Neural cell (in vitro differentiated cells): ENCODE measurements around the gene PTPRN2. TPM values are rescaled to one million over a fixed set of nuclear protein-coding genes. Genes with fewer than 3 reads are reported as not detected.

ENCODE experiments used
- H2AFZ ChIP-seq: fragments of 200-600, 300-800 bp; sonication (generic), shearing (Covaris generic); 2 replicates; pipeline ENCODE4 v1.6.0; 2014; ENCODE audit warnings: low read depth, mild to moderate bottlenecking, antibody characterized with exemption, low read length, moderate library complexity
- H3F3A ChIP-seq: fragments of 200-600 bp; shearing (Covaris generic); 2 replicates; pipeline ENCODE4 v1.6.1; 2016; ENCODE audit warnings: mild to moderate bottlenecking, moderate library complexity, mixed read lengths, antibody characterized with exemption, low read length; ENCODE audit not compliant: insufficient read depth, poor library complexity, severe bottlenecking
- H3K27ac ChIP-seq: fragments of 200-600, 300-800 bp; sonication (generic), shearing (Covaris generic); 2 replicates; pipeline ENCODE4 v1.5.1; 2014; ENCODE audit warnings: mild to moderate bottlenecking, low read length, moderate library complexity
- H3K27me3 ChIP-seq: fragments of 300-800, 200-600 bp; sonication (generic), shearing (Covaris generic); 2 replicates; pipeline ENCODE4 v1.6.0; 2014; ENCODE audit warnings: mild to moderate bottlenecking, low read depth, low read length, moderate library complexity; ENCODE audit not compliant: insufficient read depth
- H3K36me3 ChIP-seq: fragments of 300-800, 200-600 bp; sonication (generic), shearing (Covaris generic); 2 replicates; pipeline ENCODE4 v1.5.1; 2014; ENCODE audit warnings: mild to moderate bottlenecking, antibody characterized with exemption, low read length, moderate library complexity; ENCODE audit not compliant: insufficient read depth
- H3K4me2 ChIP-seq: fragments of 300-800, 200-600 bp; sonication (generic), shearing (Covaris generic); 2 replicates; pipeline ENCODE4 v1.6.0; 2014; ENCODE audit warnings: mild to moderate bottlenecking, low read length
- H3K4me3 ChIP-seq: fragments of 300-800, 200-600 bp; sonication (generic), shearing (Covaris generic); 2 replicates; pipeline ENCODE4 v1.5.1; 2014; ENCODE audit warnings: mild to moderate bottlenecking, low read length, moderate library complexity
- H3K79me2 ChIP-seq: fragments of 200-600 bp; shearing (Covaris generic); replicated peaks from 2 replicates; pipeline ENCODE4 v1.6.0; 2014; ENCODE audit warnings: mild to moderate bottlenecking, low read length, moderate library complexity; ENCODE audit not compliant: insufficient read depth
- H3K9ac ChIP-seq: fragments of 300-800, 200-600 bp; sonication (generic), shearing (Covaris generic); 2 replicates; pipeline ENCODE4 v1.6.1; 2016; ENCODE audit warnings: mild to moderate bottlenecking, low read length, mixed read lengths
- H3K9me2 ChIP-seq: fragments of 200-600 bp; shearing (Covaris generic); 2 replicates; pipeline ENCODE4 v1.6.1; 2016; ENCODE audit warnings: mild to moderate bottlenecking, low read length, mixed read lengths; ENCODE audit not compliant: insufficient read depth
- H3K9me3 ChIP-seq: fragments of 200-600, 300-800 bp; sonication (generic), shearing (Covaris generic); 2 replicates; pipeline ENCODE4 v1.6.1; 2016; ENCODE audit warnings: mild to moderate bottlenecking, mixed run types, low read length, moderate library complexity, mixed read lengths
- H4K20me1 ChIP-seq: fragments of 200-600 bp; shearing (Covaris generic); 2 replicates; pipeline ENCODE4 v1.6.1; 2016; ENCODE audit warnings: mild to moderate bottlenecking, mixed run types; ENCODE audit not compliant: insufficient read depth
- EP300 ChIP-seq: fragments of 450-650 bp; conservative IDR thresholded peaks from 2 replicates; pipeline ENCODE4 v1.6.1; 2014; ENCODE audit warnings: antibody characterized with exemption, mild to moderate bottlenecking, moderate library complexity; ENCODE audit not compliant: poor library complexity, severe bottlenecking
- EZH2 ChIP-seq: fragments of 200-600, 300-800 bp; shearing (Covaris generic), sonication (generic); IDR thresholded peaks from 2 replicates; pipeline ENCODE4 v1.6.1; 2014; ENCODE audit warnings: antibody characterized with exemption, low read length, borderline replicate concordance, mild to moderate bottlenecking; ENCODE audit not compliant: insufficient read depth, poor library complexity, severe bottlenecking
- MXI1 ChIP-seq: fragments of 450-650 bp; conservative IDR thresholded peaks from 2 replicates; pipeline ENCODE4 v1.6.1; 2014; ENCODE audit warnings: antibody characterized with exemption, mild to moderate bottlenecking; ENCODE audit not compliant: poor library complexity, severe bottlenecking
- POLR2AphosphoS5 ChIP-seq: IDR thresholded peaks from 2 replicates; pipeline ENCODE4 v1.6.1; 2012
- RAD21 ChIP-seq: fragments of 450-650 bp; conservative IDR thresholded peaks from 2 replicates; pipeline ENCODE4 v1.6.1; 2014; ENCODE audit warnings: antibody characterized with exemption, mild to moderate bottlenecking, moderate library complexity
- REST ChIP-seq: IDR thresholded peaks from 2 replicates; pipeline ENCODE4 v1.6.1; 2012; ENCODE audit warnings: borderline replicate concordance
- SMC3 ChIP-seq: fragments of 450-650 bp; conservative IDR thresholded peaks from 2 replicates; pipeline ENCODE4 v1.6.1; 2014; ENCODE audit warnings: antibody characterized with exemption, mild to moderate bottlenecking, moderate library complexity; ENCODE audit not compliant: poor library complexity
- TAF1 ChIP-seq: IDR thresholded peaks from 2 replicates; pipeline ENCODE4 v1.6.1; 2012; ENCODE audit warnings: low read depth
- polyA plus RNA-seq: library from polyadenylated mRNA; depleted of rRNA; stranded (reverse); fragments of >200 nt; gene quantifications from 2 replicates; pipeline ENCODE4 v1.2.3, GENCODE V29; 2014
- TF ChIP-seq, protein P1 (sequence below): fragments of 450-650 bp; IDR thresholded peaks from 2 replicates; pipeline ENCODE4 v1.5.1; 2014; ENCODE audit warnings: antibody characterized with exemption, mild to moderate bottlenecking, moderate library complexity; ENCODE audit not compliant: poor library complexity, severe bottlenecking

The PTPRN2 gene
- polyA plus RNA-seq, 1 donor from 2014 or later, result 31.0 TPM

GRCh38 chr7:157621131-157621681 lies 966.4 kb downstream of the PTPRN2 start:
- H3K4me3 ChIP-seq, result no peak overlapping the region
- H4K20me1 ChIP-seq, result no peaks in the 10 kb centered on the region
- H3K9me3 ChIP-seq, result no peaks in the 10 kb centered on the region
- H3K9ac ChIP-seq, result no peak overlapping the region
- peaks cover 11% of the 10 kb centered on the region for H3K36me3 ChIP-seq
- no peak overlapping the region for H3K27ac ChIP-seq
- H3K27me3 ChIP-seq, result no peaks in the 10 kb centered on the region
- no peak for TF ChIP-seq MXI1
- H3K4me2 ChIP-seq, result no peak overlapping the region
- no peak overlapping the region for H2AFZ ChIP-seq
- no peaks in the 10 kb centered on the region for H3F3A ChIP-seq
- peaks cover 9% of the 10 kb centered on the region for H3K79me2 ChIP-seq
- no peaks in the 10 kb centered on the region for H3K9me2 ChIP-seq

GRCh38 chr7:157620616-157621015 lies 967.0 kb downstream of the PTPRN2 start:
- Histone ChIP-seq H3K4me3 (no peak overlapping the region), H3F3A (no peaks in the 10 kb centered on the region), H3K4me2 (no peak overlapping the region), H3K9me2 (no peaks in the 10 kb centered on the region), H3K9me3 (no peaks in the 10 kb centered on the region), H3K79me2 (peaks cover 7% of the 10 kb centered on the region), H3K9ac (no peak overlapping the region), H2AFZ (no peak overlapping the region), H3K27me3 (no peaks in the 10 kb centered on the region), H3K36me3 (peaks cover 12% of the 10 kb centered on the region), H3K27ac (no peak overlapping the region), H4K20me1 (no peaks in the 10 kb centered on the region)
- TF ChIP-seq, protein P1, sequence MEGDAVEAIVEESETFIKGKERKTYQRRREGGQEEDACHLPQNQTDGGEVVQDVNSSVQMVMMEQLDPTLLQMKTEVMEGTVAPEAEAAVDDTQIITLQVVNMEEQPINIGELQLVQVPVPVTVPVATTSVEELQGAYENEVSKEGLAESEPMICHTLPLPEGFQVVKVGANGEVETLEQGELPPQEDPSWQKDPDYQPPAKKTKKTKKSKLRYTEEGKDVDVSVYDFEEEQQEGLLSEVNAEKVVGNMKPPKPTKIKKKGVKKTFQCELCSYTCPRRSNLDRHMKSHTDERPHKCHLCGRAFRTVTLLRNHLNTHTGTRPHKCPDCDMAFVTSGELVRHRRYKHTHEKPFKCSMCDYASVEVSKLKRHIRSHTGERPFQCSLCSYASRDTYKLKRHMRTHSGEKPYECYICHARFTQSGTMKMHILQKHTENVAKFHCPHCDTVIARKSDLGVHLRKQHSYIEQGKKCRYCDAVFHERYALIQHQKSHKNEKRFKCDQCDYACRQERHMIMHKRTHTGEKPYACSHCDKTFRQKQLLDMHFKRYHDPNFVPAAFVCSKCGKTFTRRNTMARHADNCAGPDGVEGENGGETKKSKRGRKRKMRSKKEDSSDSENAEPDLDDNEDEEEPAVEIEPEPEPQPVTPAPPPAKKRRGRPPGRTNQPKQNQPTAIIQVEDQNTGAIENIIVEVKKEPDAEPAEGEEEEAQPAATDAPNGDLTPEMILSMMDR, result no peak
- TF ChIP-seq RAD21, result no peak
- TF ChIP-seq EP300, result no peak
- TF ChIP-seq MXI1, result no peak
- no peak for TF ChIP-seq SMC3
- no peak for TF ChIP-seq TAF1
- TF ChIP-seq POLR2AphosphoS5, result no peak
- TF ChIP-seq REST, result no peak
- TF ChIP-seq EZH2, result no peak
